GM12875 (cell line): ENCODE measurements around the gene DUSP23.

Source experiments
- H3K4me3 ChIP-seq: one replicate; pipeline ENCODE4 v1.5.1; 2011; ENCODE audit warnings: low read depth, low read length, control low read depth
- TF ChIP-seq, protein P1 (sequence below): IDR thresholded peaks from 2 replicates; pipeline ENCODE4 v1.5.1; 2011; ENCODE audit warnings: low read depth, mild to moderate bottlenecking, control low read depth, inconsistent platforms, low read length, moderate library complexity, borderline replicate concordance; ENCODE audit not compliant: insufficient read depth

The DUSP23 gene

GRCh38 chr1:159798893-159799292 is 18.1 kb downstream of the DUSP23 start:
- TF ChIP-seq, protein P1, sequence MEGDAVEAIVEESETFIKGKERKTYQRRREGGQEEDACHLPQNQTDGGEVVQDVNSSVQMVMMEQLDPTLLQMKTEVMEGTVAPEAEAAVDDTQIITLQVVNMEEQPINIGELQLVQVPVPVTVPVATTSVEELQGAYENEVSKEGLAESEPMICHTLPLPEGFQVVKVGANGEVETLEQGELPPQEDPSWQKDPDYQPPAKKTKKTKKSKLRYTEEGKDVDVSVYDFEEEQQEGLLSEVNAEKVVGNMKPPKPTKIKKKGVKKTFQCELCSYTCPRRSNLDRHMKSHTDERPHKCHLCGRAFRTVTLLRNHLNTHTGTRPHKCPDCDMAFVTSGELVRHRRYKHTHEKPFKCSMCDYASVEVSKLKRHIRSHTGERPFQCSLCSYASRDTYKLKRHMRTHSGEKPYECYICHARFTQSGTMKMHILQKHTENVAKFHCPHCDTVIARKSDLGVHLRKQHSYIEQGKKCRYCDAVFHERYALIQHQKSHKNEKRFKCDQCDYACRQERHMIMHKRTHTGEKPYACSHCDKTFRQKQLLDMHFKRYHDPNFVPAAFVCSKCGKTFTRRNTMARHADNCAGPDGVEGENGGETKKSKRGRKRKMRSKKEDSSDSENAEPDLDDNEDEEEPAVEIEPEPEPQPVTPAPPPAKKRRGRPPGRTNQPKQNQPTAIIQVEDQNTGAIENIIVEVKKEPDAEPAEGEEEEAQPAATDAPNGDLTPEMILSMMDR = peak; percentile 59; the same call in 1 of the 2 replicates
- no peak overlapping the region for H3K4me3 ChIP-seq

GRCh38 chr1:159799446-159799985 is 18.8 kb downstream of the DUSP23 start:
- TF ChIP-seq, protein P1 = no peak

GRCh38 chr1:159800177-159800930 is 19.6 kb downstream of the DUSP23 start:
- no peak overlapping the region for H3K4me3 ChIP-seq
- TF ChIP-seq, protein P1 = no peak

More at GRCh38 chr1:159799446-159799985, 18.8 kb downstream of the DUSP23 start:
- no peak overlapping the region for H3K4me3 ChIP-seq

DNA sequence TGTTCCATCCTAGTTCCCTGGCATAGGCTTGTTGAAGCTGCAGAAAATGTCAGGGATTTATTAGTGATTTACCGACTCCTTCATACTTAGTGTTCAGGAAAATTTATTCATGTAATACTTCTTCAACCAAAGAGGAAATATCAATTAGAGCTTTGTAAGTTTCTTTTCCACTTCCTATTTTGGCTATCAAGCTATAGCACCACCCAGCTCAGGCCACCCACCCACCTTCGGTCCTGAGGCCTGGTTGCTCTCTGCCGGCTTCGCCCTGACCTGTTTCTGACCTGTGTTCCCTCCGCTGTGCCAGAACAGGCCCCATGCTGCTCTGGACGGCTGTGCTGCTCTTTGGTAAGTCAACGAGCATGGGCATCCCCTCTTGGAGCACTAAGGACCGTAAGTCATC is 21.3 kb downstream of the DUSP23 start, which contains the start of gene FCRL6:
Gene FCRL6 (plus strand): TSS at position 250 of the 400 bp plus-strand sequence. CDS start 65 bp downstream, at position 315.
- TF ChIP-seq, protein P1 = no peak
- no peak within 1 kb of the TSS for H3K4me3 ChIP-seq

DNA sequence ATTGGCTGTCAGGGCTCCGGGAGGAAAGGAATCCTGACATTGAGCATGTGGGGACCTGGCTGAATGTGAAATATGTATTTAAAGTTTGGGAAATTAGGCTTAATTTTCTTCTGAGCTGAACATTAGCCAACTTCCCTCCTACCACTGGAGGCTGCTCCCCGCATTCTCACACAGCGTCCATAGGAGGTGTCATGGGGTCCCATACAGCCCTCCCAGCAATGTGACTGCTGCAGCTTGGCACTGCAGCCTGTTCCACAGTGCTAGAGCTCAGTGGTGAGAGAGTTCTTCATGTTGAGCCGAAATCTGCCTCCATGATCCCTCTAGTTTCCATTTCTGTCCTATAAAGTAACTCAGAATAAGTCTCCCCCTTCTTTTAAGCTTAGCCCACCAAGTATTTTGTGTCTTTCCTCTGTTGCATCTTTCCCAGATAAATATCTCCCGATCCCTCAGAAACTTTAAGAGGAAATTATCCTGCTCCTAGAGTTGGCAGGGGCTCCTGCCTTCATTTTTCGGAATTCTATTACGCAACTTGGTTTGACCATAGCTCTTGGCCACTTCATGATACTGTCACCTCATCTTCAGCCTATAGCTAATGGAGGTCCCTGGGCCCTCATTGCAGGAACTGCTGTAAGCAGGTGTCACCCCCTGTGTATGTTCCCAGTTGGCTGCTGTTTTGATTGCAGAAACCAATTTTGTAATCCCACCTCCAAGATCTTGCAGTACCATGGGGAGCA is 23.4 kb downstream of the DUSP23 start:
- no peak overlapping the region for H3K4me3 ChIP-seq
- TF ChIP-seq, protein P1 = 0 out of 2 replicates have a peak, but pooled peaks have one; percentile 9

DNA sequence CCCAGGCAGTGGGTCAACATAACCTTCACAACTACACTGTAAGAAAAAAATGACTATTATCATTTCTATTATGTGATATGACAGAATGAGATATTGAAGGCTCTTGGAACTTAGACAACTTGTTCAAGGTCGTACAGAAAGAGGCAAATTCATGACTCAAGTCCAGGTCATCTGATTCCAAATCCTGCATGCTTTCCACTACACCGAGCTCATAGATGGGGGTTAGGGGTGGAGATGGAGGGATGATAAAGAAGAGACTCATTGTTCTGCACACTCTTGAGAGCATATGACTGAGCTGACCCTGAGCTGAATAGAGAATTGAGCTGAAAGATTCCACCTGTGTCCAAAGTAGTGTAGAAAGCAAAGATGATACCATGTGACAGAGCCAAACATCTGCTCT is 24.2 kb downstream of the DUSP23 start:
- TF ChIP-seq, protein P1 = no peak
- no peak overlapping the region for H3K4me3 ChIP-seq
